ENCODE measurements around the gene SMIM27. TPM values are rescaled to one million over a fixed set of nuclear protein-coding genes. Genes with fewer than 3 reads are reported as not detected.

The SMIM27 gene
- total and polyA plus RNA-seq, 9 of the 15 experiments (the other 6 are each of a cell fraction or from before 2014, with no cell fraction given): 2.9 to 16.1 (median 7.9) TPM

GRCh38 chr9:32533816-32534215, 18.3 kb upstream of the SMIM27 start:
- H3K4me3 ChIP-seq: no peak overlapping the region
- ChIA-PET POLR2A (interaction anchor here (0.8 kb wide), 1 partner anchor 11 kb away, joined by 4 read pairs; no protein-coding TSS in a partner anchor), CTCF (ENCODE audit: low intra/inter-chr PET ratio) (no interaction called here)
- H3K79me2 ChIP-seq (ENCODE audit: control insufficient read depth, insufficient read depth, low read length): no peaks in the 10 kb centered on the region
- TF ChIP-seq CBX1 (IDR thresholded peaks at IDR 0.05; ENCODE audit: low read depth) (no peak), U2AF1 (optimal IDR thresholded peaks at IDR 0.05; ENCODE audit: low read depth, low read length) (no peak), MTA2 (IDR thresholded peaks at IDR 0.05; ENCODE audit: low read depth) (no peak), RERE (CRISPR knock-in tag; IDR thresholded peaks at IDR 0.05; ENCODE audit: borderline replicate concordance) (no peak), RBFOX2 (IDR thresholded peaks at IDR 0.05; ENCODE audit: low read depth, low read length) (no peak), SMARCA4 (IDR thresholded peaks at IDR 0.05) (no peak), BRD4 (IDR thresholded peaks at IDR 0.05) (no peak), NR0B1 (IDR thresholded peaks at IDR 0.05; ENCODE audit: partially characterized antibody) (no peak), ZNF695 (CRISPR knock-in tag; IDR thresholded peaks at IDR 0.05) (no peak), SPI1 (IDR thresholded peaks at IDR 0.05; ENCODE audit: borderline replicate concordance, low read depth, low read length) (no peak)
- no peak for FAIRE-seq
- H3K27me3 ChIP-seq (ENCODE audit: control insufficient read depth in 2 of 2, insufficient read depth in 2 of 2, low read length in 2 of 2): no peaks in the 10 kb centered on the region
- in situ Hi-C loops (cut with MboI): no loop called here
- no peak overlapping the region for H3K27ac ChIP-seq (ENCODE audit: extremely low read depth, low read depth, low read length)
- no peaks in the 10 kb centered on the region for H3K4me1 ChIP-seq (replicated peaks in 1 of 2; ENCODE audit: control insufficient read depth in 2 of 2, insufficient read depth in 2 of 2, low read length in 2 of 2)
- intact Hi-C loops (cut with micrococcal nuclease): no loop called here
- no peak overlapping the region for H2AFZ ChIP-seq (ENCODE audit: low read depth, low read length)
- H3K36me3 ChIP-seq (ENCODE audit: control insufficient read depth, insufficient read depth, low read length): no peaks in the 10 kb centered on the region
- no peaks in the 10 kb centered on the region for H3K9me3 ChIP-seq (replicated peaks; ENCODE audit: control insufficient read depth, insufficient read depth, low read depth, low read length)
- BruUV-seq (replicated peaks): no TSS peak
- DNase-seq (ENCODE audit: extremely low read depth in 1 of 4, low spot score in 3 of 4): no peak
- no peak overlapping the region for H3K9ac ChIP-seq (ENCODE audit: insufficient read depth in 1 of 2, low read depth in 2 of 2, low read length in 2 of 2)
- WGBS (ENCODE audit: insufficient coverage, low coverage, missing lambda C conversion rate): 61% methylated on average over 4 of the region's 4 CpGs
- no peaks in the 10 kb centered on the region for H3K9me1 ChIP-seq (ENCODE audit: control insufficient read depth, insufficient read depth, low read length)
- no peak overlapping the region for H3K4me2 ChIP-seq (ENCODE audit: insufficient read depth, low read length)
- no peak for ATAC-seq
- no peaks in the 10 kb centered on the region for H4K20me1 ChIP-seq (replicated peaks; ENCODE audit: control insufficient read depth, insufficient read depth, low read length)
